Heart left ventricle (tissue), 16 donors: Measurements from ENCODE around the gene ACAP3. TPM values are rescaled to one million over a fixed set of nuclear protein-coding genes. Genes with fewer than 3 reads are reported as not detected.

Experiments used
- ATAC-seq, 4 donors: fragments of 200-7000 bp; cut with Tn5 transposase; one replicate each; pipeline ENCODE4 v1.9.1; 2020 to 2022; ENCODE audit warnings: moderate library complexity in 4 of 4, mild to moderate bottlenecking in 3 of 4, moderate number of reproducible peaks in 1 of 4
- DNase-seq, 5 donors: peaks; one replicate each; pipeline ENCODE4 v3.0.0-alpha.2; 2020
- H3K27ac ChIP-seq, 12 donors: fragments of 200-600 bp; sonication (generic) in 4 of 12; one replicate each; pipeline versions ENCODE4 v1.5.0 to v1.8.0; 2016 to 2022; ENCODE audit warnings: mild to moderate bottlenecking in 2 of 12
- H3K27me3 ChIP-seq, 9 donors: fragments of 200-600 bp; sonication (generic) in 2 of 9; one replicate each; pipeline versions ENCODE4 v1.5.1 to v1.8.0; 2016 to 2022; ENCODE audit warnings: mild to moderate bottlenecking in 3 of 9
- H3K36me3 ChIP-seq, 9 donors: fragments of 200-600 bp; sonication (generic) in 2 of 9; one replicate each; pipeline versions ENCODE4 v1.5.0 to v1.8.0; 2018 to 2022; ENCODE audit warnings: mild to moderate bottlenecking in 2 of 9
- H3K4me1 ChIP-seq, 12 donors: fragments of 200-600 bp; sonication (generic) in 4 of 12; one replicate each; pipeline versions ENCODE4 v1.5.0 to v1.8.0; 2016 to 2022; ENCODE audit warnings: mild to moderate bottlenecking in 3 of 12
- H3K4me3 ChIP-seq, 12 donors: fragments of 200-600 bp; sonication (generic) in 4 of 12; one replicate each; pipeline versions ENCODE4 v1.5.0 to v1.8.0; 2017 to 2022; ENCODE audit warnings: mild to moderate bottlenecking in 9 of 12, moderate library complexity in 4 of 12
- H3K9me3 ChIP-seq, 12 donors: fragments of 200-600 bp; sonication (generic) in 4 of 12; one replicate each; pipeline versions ENCODE4 v1.5.0 to v1.8.0; 2016 to 2022; ENCODE audit warnings: mild to moderate bottlenecking in 1 of 12
- CTCF ChIP-seq, 12 donors: fragments of 200-600 bp; sonication (generic) in 4 of 12; IDR thresholded peaks; one replicate each; pipeline versions ENCODE4 v1.5.0 to v1.8.0; 2018 to 2022; ENCODE audit warnings: antibody characterized with exemption in 12 of 12, mild to moderate bottlenecking in 5 of 12
- POLR2A ChIP-seq, 2 donors: fragments of 450-650 bp; IDR thresholded peaks; one replicate each; pipeline ENCODE4 v1.6.1; 2017; ENCODE audit warnings: antibody characterized with exemption in 2 of 2, mild to moderate bottlenecking in 2 of 2, moderate library complexity in 2 of 2
- WGBS, 4 donors: extraction: QIAGEN DNeasy Blood & Tissue Kit in 2 of 4; methylation state at CpG; one replicate each; pipeline versions ENCODE4 v1.1.5 to v1.1.7; 2013 to 2018; 5-methylcytosine and 5-hydroxymethylcytosine counted together
- intact Hi-C, 10 donors: fragments of 100-400 bp; cut with DNase I; formaldehyde crosslinking; loops; one replicate each; pipeline versions ENCODE4 v1.11.1 to v1.14.2; 2022
- polyA plus RNA-seq, 2 donors: library from polyadenylated mRNA; stranded (reverse); fragments of 200-250 nt; gene quantifications; one replicate each; pipeline ENCODE4 v1.2.3, GENCODE V29; 2013
- total RNA-seq, 9 donors: library from RNA; depleted of rRNA in 2 of 9; stranded (reverse); fragments of >200 nt in 2 of 9; fragmentation: NEBNext Ultra II Directional in 3 of 9; extraction: Animal tissue kit (Norgen Biotek cat#: 25700) in 3 of 9; gene quantifications; one replicate each; pipeline versions ENCODE4 v1.1.0 to v1.2.4, GENCODE V29; 2016 to 2023
- donor health status: ischemic (EF 13 %, LVEDD 7.1; RV severe dilation, severe dysfunction).
- donor health status: healthy with polysubstance abuse.
- donor health status: DM: no; HTN: yes; CAD: no.
- donor health status: DM: no; HTN: no; CAD: no.
- donor health status: ischemic (EF 25% LVEDD 6.9; RV normal size, moderate dysfunction).
- donor health status: ischemic (EF 25% LVEDD 5.7; RV mildly dilated, moderate dysfunction).
- donor health status: healthy.
- donor health status: DM: yes; HTN: yes; CAD: no.
- donor health status: ischemic (EF 35%, LVEDD 5.7; RV mildly dilated, moderate dysfunction).
- donor health status: nonischemic (EF 11% LVEDD 7.7; RV severe dilation, severe dysfunction).
- donor health status: DM: yes; HTN: yes; CAD: no.
- donor health status: PGD.
- donor health status: ischemic (EF 29% LVEDD 5.4; RV normal size, mild dysfunction).
- donor health status: nonischemic (EF 23%, LVEDD 6.1; RV moderate dilation, normal function).

Gene ACAP3
- total and polyA plus RNA-seq, 11 donors: 20.1 to 59.5 (median 34.1) TPM

GRCh38 chr1:1304331-1305299 lies 3.1 kb downstream of the ACAP3 start:
- DNase-seq (peak; percentile 82 to 91 (median 85)), ATAC-seq (peak; percentile 0 to 50 (median 8))
- H3K9me3 ChIP-seq: no peaks in the 10 kb centered on the region
- 20 to 36% (median 30%) methylated on average over 15 to 29 of the region's 29 CpGs for WGBS, 4 donors
- peak overlapping the region; percentile 17 to 95 (median 90) for H3K4me3 ChIP-seq
- TF ChIP-seq CTCF (IDR thresholded peaks at IDR 0.05): no peak
- TF ChIP-seq POLR2A (IDR thresholded peaks at IDR 0.05): peak in 1 of 2 donors; percentile 16
- peaks cover 0 to 10% (median 0%) of the 10 kb centered on the region in 9 donors for H3K36me3 ChIP-seq
- intact Hi-C loops: no loop called here
- peak overlapping the region; percentile 46 to 87 (median 80) for H3K27ac ChIP-seq
- peaks cover 18 to 56% (median 43%) of the 10 kb centered on the region in 12 donors for H3K4me1 ChIP-seq
- H3K27me3 ChIP-seq: no peaks in the 10 kb centered on the region

GRCh38 chr1:1303736-1304135 lies 4.0 kb downstream of the ACAP3 start:
- peaks cover 18 to 48% (median 35%) of the 10 kb centered on the region in 12 donors for H3K4me1 ChIP-seq
- DNase-seq (no peak), ATAC-seq (no peak)
- peak overlapping the region in 1 of 12 donors; percentile 82 for H3K4me3 ChIP-seq
- H3K27ac ChIP-seq: peak overlapping the region in 6 of 12 donors; percentile 66 to 87 (median 79)
- H3K36me3 ChIP-seq: peaks cover 0 to 12% (median 0%) of the 10 kb centered on the region in 9 donors
- no peaks in the 10 kb centered on the region for H3K9me3 ChIP-seq
- 75 to 87% (median 83%) methylated on average over 11 to 13 of the region's 13 CpGs for WGBS, 4 donors
- TF ChIP-seq POLR2A (IDR thresholded peaks at IDR 0.05) (no peak), CTCF (IDR thresholded peaks at IDR 0.05) (no peak)
- intact Hi-C loops: no loop called here
- H3K27me3 ChIP-seq: no peaks in the 10 kb centered on the region

DNA sequence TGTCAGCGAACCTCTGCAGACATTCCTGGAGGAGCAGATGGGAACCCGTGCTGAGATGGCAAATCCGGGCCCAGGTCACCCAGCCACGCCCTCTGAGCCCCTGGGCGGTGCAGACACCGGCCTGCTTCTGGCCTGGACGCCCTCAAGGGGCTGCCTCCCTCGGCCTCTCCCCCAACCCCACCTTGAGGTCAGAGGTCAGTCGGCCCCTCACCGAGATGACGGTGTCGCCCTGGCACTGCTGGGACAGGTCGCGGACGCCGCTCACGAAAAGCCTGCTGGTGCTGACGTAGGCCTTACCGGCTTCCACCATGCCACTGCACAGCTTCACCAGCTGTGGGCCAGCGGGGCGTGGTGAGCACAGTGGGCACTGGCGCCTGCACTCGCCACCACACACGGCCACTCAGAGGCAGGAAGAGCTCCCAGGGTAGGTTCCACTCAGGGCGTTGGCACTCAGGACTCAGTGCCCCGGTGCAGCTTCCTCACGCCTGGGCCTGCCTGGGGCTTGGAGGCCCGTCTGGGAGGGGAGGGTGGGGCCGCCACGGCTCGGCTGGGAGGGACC lies 4.7 kb downstream of the ACAP3 start:
- no peaks in the 10 kb centered on the region for H3K27me3 ChIP-seq
- H3K4me3 ChIP-seq: no peak overlapping the region
- WGBS, 4 donors: 80 to 86% (median 83%) methylated on average over 13 to 31 of the region's 31 CpGs
- TF ChIP-seq POLR2A (IDR thresholded peaks at IDR 0.05) (no peak), CTCF (IDR thresholded peaks at IDR 0.05) (no peak)
- peaks cover 0 to 14% (median 0%) of the 10 kb centered on the region in 9 donors for H3K36me3 ChIP-seq
- no peaks in the 10 kb centered on the region for H3K9me3 ChIP-seq
- intact Hi-C loops: no loop called here
- ATAC-seq (no peak), DNase-seq (no peak)
- no peak overlapping the region for H3K27ac ChIP-seq
- peaks cover 18 to 45% (median 34%) of the 10 kb centered on the region in 12 donors for H3K4me1 ChIP-seq

DNA sequence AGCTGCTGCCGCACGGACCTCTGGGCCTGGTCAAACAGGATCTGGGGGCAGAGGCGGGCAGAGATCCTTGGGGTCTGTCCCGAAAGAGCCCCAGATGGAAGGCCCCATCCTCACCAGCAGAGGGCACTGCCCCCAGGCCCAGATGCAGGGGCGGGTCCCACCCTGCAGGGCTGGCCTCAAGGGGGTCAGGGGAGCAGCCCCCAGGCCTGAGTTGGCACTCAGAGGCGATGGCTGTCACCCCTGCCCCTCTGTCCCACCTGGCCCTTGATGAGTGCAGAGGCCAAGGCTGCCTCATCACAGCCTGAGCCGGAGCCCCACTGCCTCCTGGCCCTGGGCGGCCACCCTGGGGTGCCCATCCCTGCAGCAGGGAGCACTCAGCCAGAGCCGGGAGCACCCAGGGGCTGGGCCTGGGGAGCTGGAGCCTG lies 5.7 kb downstream of the ACAP3 start:
- Histone ChIP-seq H3K4me3 (no peak overlapping the region), H3K27me3 (no peaks in the 10 kb centered on the region), H3K27ac (no peak overlapping the region), H3K9me3 (no peaks in the 10 kb centered on the region), H3K36me3 (peaks cover 0 to 19% (median 0%) of the 10 kb centered on the region in 9 donors), H3K4me1 (peaks cover 18 to 41% (median 33%) of the 10 kb centered on the region in 12 donors)
- intact Hi-C loops: no loop called here
- no peak for ATAC-seq
- TF ChIP-seq CTCF (IDR thresholded peaks at IDR 0.05) (peak in 10 of 12 donors; percentile 16 to 58 (median 36)), POLR2A (IDR thresholded peaks at IDR 0.05) (no peak)
- no peak for DNase-seq
- WGBS, 4 donors: 86 to 94% (median 91%) methylated on average over 5 to 9 of the region's 9 CpGs
